ENCODE measurements around the gene TMEM139. TPM values are rescaled to one million over a fixed set of nuclear protein-coding genes. Genes with fewer than 3 reads are reported as not detected.

TMEM139 gene
- total RNA-seq, 6 experiments from 2014 or later = 0.25 TPM; not detected in 5

- Mint-ChIP-seq H3K4me1 (ENCODE audit: low read depth) (peaks cover 4% of the 10 kb centered on the region; the same call in 1 of the 2 replicates), H3K27me3 (ENCODE audit: insufficient read depth) (peaks cover 17% of the 10 kb centered on the region), H3K27ac (no peak overlapping the region), H3K36me3 (ENCODE audit: low read depth) (no peaks in the 10 kb centered on the region), H3K4me3 (no peak overlapping the region), H3K9me3 (no peaks in the 10 kb centered on the region)
- no peak for DNase-seq
- no peak for TF ChIP-seq CTCF (IDR thresholded peaks at IDR 0.05)
Measured at GRCh38 chr7:143318661-143319060, 33.9 kb downstream of the TMEM139 start.

- Mint-ChIP-seq H3K9me3 (no peaks in the 10 kb centered on the region), H3K27me3 (ENCODE audit: insufficient read depth) (peaks cover 16% of the 10 kb centered on the region), H3K36me3 (ENCODE audit: low read depth) (no peaks in the 10 kb centered on the region), H3K4me1 (ENCODE audit: low read depth) (peaks cover 14% of the 10 kb centered on the region), H3K27ac (no peak overlapping the region), H3K4me3 (no peak overlapping the region)
- no peak for TF ChIP-seq CTCF (IDR thresholded peaks at IDR 0.05)
- DNase-seq = no peak
Measured at GRCh38 chr7:143320620-143321019, 35.9 kb downstream of the TMEM139 start.

- H3K36me3 Mint-ChIP-seq (ENCODE audit: low read depth) = no peaks in the 10 kb centered on the region
- peaks cover 16% of the 10 kb centered on the region for H3K4me1 Mint-ChIP-seq (ENCODE audit: low read depth)
Measured at GRCh38 chr7:143321242-143321641, 36.5 kb downstream of the TMEM139 start.

GRCh38 chr7:143321734-143322133 is 37.0 kb downstream of the TMEM139 start:
- no peaks in the 10 kb centered on the region for H3K9me3 Mint-ChIP-seq
- peaks cover 16% of the 10 kb centered on the region for H3K4me1 Mint-ChIP-seq (ENCODE audit: low read depth)

More at GRCh38 chr7:143321242-143321641, 36.5 kb downstream of the TMEM139 start:
- no peak for TF ChIP-seq CTCF (IDR thresholded peaks at IDR 0.05)
- H3K27me3 Mint-ChIP-seq (ENCODE audit: insufficient read depth) = peaks cover 16% of the 10 kb centered on the region
- no peak overlapping the region for H3K4me3 Mint-ChIP-seq
- no peak for DNase-seq
- no peak overlapping the region for H3K27ac Mint-ChIP-seq
- H3K9me3 Mint-ChIP-seq = no peaks in the 10 kb centered on the region

GRCh38 chr7:143322760-143323633 is 38.2 kb downstream of the TMEM139 start:
- DNase-seq = no peak
- Mint-ChIP-seq H3K27me3 (ENCODE audit: insufficient read depth) (peaks cover 16% of the 10 kb centered on the region), H3K27ac (no peak overlapping the region), H3K4me1 (ENCODE audit: low read depth) (peaks cover 16% of the 10 kb centered on the region), H3K4me3 (no peak overlapping the region), H3K9me3 (no peaks in the 10 kb centered on the region), H3K36me3 (ENCODE audit: low read depth) (no peaks in the 10 kb centered on the region)
- no peak for TF ChIP-seq CTCF (IDR thresholded peaks at IDR 0.05)

More at GRCh38 chr7:143321734-143322133, 37.0 kb downstream of the TMEM139 start:
- Mint-ChIP-seq H3K27me3 (ENCODE audit: insufficient read depth) (peaks cover 16% of the 10 kb centered on the region), H3K36me3 (ENCODE audit: low read depth) (no peaks in the 10 kb centered on the region), H3K4me3 (no peak overlapping the region), H3K27ac (no peak overlapping the region)
- TF ChIP-seq CTCF (IDR thresholded peaks at IDR 0.05) = no peak; the same call in 1 of the 2 replicates
- peak; percentile 14 for DNase-seq
